GM19324 (cell line): ENCODE measurements around the gene MFSD6.
"Not testable (repeated sequence)": the region's sequence is repeated elsewhere in the genome, so short reads cannot be mapped to it uniquely, and the experiment has no call there.

Source experiments
- ATAC-seq: cut with Tn5 transposase; IDR thresholded peaks from one replicate; pipeline ENCODE4 v1.9.1; 2021; ENCODE audit warnings: mild to moderate bottlenecking, moderate library complexity; ENCODE audit not compliant: unreplicated experiment, low FRiP score

Gene MFSD6

DNA sequence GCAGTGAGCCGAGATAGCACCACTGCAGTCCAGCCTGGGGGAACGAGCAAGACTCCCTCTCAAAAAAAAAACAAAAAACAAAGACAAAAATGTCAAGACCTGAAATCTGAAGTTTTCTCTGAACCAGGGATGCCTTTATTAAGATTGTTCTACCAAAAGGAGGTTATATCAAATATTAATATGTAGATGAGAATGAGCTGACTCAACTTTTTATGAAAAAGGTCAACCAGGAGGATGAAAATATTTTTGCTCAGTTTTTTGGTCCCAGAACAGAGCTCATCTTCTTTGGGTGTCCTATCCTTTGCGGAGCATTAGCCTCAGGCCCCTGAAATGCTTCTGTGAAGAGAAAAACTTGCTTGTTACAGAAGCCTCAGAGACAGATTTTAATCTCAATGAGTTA, 82.3 kb downstream of the MFSD6 start:
- no peak for ATAC-seq

DNA sequence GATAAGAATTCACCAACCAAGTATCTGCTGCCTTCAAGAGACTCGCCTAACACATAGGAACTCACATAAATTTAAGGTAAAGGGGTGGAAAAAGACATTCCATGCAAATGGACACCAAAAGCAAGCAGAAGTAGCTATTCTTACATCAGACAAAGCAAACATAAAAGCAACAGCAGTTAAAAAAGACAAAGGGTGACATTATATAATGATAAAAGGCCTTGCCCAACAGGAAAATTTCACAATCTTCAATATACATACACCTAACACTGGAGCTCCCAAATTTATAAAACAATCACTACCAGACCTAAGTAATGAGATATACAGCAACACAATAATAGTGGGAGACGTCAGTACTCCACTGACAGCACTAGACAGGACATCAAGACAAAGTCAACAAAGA, 84.9 kb downstream of the MFSD6 start:
- ATAC-seq = no peak

DNA sequence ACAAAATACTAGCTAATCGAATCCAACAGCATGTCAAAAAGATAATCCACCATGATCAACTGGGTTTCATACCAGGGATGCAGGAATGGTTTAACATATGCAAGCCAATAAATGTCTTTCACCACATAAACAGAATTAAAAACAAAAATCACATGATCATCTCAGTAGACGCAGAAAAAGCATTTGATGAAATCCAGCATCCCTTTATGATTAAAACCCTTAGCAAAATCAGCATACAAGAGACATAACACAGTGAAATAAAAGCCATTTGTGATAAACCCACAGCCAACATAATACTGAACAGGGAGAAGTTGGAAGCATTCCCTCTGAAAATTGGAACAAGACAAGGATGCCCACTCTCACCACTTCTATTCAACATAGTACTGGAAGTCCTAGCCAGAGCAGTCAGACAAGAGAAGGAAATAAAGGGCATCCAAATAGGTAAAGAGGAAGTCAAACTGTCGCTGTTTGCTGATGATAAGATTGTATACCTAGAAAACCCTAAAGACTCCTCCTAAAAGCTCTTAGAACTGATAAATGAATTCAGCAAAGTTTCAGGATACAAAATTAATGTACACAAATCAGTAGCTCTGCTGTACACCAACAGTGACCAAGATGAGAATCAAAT, 86.6 kb downstream of the MFSD6 start:
- ATAC-seq = not testable (repeated sequence)

DNA sequence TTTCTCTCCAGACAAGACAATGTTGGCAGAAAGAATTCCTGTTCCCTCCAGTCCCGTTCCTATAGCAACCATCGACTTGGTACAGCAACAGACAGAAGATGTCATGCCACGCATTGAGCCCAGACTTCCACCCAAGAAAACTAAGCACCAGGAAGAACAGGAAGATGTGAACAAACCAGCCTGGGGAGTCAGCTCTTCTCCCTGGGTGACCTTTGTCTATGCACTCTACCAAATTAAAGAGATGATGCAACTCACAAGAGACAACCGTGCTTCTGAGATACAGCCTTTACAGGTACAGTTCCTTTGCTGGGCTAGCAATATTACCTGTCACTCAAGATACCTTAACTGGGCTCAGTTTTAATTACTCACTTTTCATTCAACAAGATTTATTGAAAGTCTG, 89.3 kb downstream of the MFSD6 start:
- ATAC-seq = no peak

DNA sequence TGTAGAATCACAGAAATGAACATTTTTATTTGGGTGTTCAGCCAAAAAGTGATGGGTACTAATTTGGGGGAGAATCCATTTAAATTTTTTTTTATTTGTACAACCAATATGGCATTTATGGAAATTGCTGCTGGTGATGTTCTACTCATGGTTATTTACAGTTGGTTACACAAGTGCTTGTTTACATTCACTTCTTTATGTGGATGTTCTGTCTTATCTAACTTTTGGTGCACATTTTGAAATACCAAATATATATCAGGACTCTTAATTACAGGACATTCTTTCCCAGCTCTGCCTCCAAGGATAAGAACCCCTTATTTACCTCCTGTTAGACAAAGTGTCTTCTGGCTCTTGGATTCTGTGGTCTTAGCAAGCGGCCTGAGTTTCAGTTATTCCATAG, 91.1 kb downstream of the MFSD6 start:
- ATAC-seq = no peak

DNA sequence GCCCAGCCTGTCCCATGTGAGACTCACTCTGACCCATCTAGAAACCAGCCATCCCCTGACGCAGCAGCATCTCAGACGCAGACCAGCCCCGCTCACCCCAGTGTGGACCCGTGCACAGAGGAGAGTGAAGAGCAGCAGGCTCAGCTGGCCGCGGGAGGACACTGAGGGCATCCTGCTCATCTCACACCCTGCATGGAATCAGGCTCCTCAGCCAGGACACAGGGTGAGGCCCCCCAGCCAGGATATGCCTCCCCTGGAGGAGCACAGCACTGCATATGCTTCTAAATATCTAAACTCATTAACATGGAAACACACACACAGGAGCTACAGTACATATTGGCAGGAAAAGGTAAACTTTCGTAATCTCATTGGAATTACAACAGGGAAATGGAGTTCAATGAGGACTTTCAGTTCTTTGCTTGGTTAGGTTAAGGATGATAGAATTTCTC, 91.9 kb downstream of the MFSD6 start:
- ATAC-seq = no peak

DNA sequence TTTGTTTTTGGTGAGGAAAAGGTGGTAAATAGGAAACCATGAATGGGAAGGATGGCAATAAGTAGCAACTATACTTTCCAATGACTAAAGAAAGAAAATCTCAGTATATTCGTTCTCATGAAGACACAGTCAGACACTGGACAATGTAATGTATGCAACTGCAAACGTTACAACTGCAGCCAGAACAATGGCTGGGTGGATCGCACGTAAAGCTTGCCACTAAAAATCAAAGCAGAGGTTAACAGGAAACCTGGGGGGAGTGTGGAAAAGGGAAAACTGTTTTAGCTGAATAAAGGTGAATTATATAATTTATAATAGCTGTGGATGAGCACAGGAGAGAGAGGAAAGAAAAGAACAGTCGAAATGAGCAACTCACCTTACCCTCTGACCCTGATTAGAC, 93.1 kb downstream of the MFSD6 start:
- no peak for ATAC-seq

DNA sequence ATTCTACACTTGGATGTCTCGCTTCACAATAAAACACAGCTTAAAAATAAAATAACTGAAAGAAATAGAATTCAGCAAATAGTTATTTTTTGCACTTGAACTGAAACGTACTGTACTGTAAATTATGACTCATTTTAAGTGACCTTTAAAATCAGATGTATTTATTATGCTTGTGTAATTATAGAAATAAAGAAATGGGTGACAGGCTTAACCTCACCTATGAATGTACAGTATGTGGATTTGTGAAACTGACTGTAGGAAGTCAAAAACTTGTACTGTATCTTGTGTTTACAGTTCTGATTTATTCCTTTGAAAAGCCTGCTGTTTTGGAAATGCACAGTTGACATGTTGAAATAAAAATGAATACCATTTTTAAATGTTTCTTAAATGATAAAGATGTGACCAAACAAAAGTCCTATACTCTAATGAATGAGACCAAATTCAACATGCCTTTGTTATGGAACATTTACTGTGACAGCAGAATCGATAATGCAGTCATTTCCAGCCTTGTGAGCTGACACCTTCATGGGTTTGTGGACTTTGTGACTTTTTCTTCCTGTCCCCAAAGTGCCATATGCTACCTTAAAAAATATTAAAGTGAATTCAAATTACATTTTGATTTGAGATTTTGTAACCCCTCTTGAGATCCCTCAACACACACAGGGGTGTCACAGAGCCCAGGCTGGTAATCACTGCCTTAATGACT, 93.7 kb downstream of the MFSD6 start:
- ATAC-seq = no peak

DNA sequence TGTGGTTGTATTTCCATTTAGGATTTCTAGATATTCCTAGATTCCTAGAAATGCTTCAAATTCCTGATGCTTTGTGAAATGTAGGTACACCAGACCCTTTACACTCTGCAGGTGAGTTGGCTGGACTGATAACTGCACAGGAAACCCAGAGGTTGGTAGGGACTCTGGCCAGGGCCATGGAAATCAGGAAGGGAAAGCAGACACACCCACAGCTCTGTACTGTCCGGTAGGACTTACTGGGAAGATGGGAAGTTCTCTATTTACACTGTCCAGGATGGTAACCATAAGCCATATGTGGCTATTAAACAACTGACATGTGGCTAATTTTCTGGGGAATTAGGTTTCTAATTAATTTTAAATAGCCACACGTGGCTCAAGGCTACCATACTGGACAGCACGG, 94.9 kb downstream of the MFSD6 start:
- ATAC-seq = no peak

DNA sequence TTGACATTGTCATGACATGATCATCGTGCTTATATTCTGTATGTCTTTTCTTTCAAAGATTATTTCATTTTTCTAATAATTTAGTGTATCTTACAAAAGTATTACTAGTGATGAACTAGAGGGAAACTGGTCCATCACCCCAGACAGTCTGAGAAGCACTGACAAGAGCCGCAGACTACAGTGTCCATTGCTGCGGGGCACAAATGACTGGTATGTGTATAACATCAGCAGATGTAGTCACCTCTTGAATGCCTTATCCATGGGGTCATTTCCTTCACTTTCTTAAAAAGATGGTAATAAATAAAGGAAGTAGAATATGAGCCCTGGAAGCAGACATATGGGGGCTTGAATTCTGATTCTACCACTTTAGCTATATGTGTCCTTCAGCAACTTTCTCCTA, 96.8 kb downstream of the MFSD6 start:
- ATAC-seq = no peak

DNA sequence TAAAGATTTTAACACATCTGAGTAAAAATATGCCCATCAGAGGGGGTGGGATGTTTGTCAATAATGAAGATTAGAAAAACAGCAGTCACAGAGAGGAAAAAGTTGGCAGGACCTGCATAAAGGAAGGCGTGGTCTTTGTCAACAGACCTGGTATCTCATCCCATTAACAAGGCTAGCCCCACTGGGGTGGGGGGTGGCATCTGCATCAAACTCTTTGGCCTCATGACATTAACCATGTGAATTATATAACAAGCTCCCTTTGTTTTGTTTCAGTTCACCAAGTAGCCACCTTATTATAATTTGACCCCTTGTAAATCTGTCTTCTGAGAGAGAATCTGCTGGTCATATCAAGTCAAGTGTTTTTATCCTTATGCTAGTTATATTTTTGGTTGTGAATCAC, 97.5 kb downstream of the MFSD6 start:
- no peak for ATAC-seq

DNA sequence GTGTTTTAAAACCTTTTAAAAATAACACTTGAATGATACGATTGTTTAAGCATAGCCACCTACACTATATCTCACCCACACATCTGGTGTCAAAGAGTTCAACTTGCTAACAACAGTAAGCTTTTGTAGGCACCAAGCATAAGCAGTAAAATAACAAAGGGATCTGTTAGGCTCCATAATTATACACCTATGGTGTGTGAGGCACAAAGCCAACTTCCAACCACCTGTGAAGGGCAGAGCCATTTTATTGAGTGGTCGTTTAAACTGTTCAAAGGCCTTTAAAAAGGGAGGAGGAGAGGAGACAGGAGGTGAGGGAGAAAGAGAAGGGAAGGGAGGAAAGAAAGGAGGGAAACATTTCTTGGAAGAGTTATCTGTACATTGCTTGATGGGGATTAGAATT, 98.5 kb downstream of the MFSD6 start:
- no peak for ATAC-seq

DNA sequence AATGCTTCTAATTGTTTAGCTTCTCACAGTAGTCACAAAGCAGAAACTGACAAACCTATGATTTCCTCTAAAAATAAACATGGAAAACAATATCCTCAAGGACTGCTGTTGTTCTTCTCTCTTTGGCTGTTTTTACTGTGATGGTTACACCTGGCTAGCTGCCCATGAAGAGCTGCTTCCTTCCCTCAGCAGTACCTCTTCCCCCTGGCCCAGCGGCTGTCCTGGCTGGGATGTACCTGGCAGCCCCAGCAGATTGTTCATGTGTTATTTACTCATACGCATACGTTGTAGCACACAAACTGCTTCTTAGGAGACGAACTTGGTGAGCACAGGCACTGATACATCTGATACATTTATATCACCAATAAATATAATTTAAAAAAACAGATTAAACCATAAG, 99.0 kb downstream of the MFSD6 start:
- no peak for ATAC-seq

DNA sequence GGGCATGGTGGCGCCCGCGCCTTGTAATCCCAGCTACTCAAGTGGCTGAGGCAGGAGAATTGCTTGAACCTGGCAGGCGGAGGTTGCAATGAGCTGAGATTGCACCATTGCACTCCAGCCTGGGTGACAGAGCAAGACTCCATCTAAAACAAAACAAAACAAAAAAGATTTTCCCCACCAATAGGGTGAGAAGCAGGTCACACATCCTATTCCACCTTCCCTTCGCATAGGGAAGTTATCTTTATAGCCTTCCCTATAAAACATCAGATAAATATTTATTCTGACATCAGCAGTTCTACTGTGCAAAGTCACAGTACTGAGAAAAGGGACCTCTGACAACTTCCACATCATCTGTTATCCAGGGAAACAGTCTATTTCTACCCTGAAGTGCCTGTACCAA, 101.7 kb downstream of the MFSD6 start:
- not testable (repeated sequence) for ATAC-seq

DNA sequence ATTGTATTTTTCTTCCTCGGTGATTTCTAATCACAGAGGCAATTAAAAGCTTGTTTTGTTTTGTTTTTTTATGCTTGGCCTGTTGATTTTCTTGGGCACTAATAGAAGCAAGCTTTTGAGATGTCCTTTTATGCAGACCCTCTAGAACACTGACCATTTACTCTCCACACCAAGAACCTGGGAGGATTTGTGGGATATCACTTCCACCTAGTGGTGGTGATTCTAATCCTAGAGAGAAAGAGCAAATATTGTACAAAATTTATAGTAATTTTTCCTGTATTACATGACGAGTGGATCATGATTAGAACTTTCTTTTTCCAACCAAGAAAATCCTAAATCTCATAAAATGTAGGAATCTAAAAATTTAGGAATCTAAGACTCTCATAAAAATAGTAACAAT, 102.9 kb downstream of the MFSD6 start:
- no peak for ATAC-seq

DNA sequence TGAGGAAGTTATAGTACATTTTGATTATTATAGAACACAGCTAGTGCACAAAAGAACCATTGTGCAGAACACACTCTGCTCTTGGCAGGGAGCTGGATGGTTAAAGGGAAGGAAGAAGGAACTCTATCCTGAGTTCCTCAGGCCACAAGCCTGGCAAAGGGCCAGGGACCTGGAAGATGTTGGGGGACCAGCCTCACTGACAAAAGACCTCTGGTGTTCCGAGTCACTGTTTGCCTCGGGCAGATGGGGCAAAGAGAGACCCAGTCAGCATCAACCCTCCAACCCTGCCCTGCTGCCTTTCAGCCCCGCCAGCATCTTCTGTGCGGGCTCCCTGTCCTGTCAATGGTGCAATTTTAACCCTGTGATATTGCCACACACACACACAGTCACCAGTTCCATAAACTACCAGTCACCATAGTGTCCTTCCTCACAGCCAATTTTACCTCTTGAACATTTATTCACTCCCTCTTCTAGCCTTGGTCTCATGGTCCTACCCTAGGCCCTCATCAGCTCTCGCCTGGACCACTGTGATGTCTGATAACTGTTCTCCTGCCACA, 104.5 kb downstream of the MFSD6 start:
- no peak for ATAC-seq

DNA sequence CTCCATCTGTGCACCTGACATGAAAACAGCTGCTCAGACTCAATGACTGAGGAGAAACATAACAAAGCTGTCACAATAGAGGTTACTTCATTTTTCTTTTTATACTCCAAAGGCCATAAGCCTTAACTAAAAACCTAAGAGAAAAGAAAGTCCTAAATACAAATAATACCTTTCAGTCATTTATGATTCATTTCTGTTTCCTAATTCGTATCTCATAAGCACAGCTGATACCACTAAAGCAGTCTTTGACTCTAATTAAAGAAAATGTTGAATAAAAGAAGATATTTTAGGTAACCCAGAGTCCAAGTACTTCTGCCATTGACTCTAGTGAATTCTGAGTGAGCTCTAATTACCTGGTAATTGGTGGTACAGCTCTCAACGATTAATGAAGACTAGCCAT, 105.7 kb downstream of the MFSD6 start:
- ATAC-seq = no peak

DNA sequence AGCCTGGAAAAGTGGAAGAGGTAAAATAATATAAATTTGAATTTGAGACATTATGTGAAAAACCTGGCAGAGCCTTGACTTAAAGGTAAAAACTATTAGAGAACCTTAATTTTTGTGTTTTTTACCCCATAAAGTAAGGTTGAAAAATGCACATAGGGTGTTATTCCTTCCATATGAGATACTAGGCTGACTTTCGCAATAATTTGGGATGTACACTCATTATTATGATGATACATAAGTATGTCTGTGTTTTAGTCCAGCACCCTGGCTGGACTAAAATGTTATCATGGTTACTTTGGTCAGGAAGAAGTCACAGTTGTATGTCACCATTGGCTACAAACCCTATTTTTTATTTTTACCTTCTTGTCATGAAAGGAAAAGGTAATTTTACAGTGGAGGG, 106.5 kb downstream of the MFSD6 start:
- ATAC-seq = no peak

DNA sequence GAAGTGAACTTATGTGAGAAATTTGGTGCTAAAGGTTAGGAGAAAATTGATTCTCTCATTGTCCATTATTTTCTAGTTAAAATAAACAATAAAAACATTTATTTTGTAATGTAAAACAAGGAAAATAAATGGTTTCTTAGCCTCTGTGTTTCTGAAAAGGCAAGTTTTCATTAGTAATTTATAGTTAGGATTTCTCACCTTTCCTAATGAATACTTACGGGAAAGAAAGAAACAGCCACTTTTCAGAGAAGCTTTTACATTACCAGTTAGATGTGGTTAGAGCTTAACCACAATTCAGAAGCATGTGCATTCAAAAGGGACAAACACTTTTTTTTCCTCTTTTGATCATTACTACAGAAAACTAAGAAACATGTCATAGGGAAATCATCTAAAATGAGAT, 107.5 kb downstream of the MFSD6 start:
- no peak for ATAC-seq

DNA sequence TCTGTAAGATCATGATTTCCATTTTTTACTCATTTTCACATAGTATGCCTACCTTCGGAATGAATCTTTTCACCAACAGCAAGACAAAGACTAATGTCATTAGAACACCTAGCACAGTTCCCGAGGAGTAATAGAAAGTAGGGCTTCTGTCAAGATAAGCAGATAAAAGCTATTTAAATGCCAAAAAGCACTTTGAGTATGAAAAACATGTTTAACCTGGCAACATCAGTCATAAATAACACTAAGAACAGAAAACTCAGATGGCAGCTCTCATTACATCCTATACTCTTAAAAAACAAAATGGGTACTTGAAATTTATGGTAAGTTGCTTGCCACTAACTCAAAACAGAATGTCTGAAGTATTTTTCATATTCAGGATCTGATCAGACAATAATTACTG, 109.3 kb downstream of the MFSD6 start:
- ATAC-seq = no peak

DNA sequence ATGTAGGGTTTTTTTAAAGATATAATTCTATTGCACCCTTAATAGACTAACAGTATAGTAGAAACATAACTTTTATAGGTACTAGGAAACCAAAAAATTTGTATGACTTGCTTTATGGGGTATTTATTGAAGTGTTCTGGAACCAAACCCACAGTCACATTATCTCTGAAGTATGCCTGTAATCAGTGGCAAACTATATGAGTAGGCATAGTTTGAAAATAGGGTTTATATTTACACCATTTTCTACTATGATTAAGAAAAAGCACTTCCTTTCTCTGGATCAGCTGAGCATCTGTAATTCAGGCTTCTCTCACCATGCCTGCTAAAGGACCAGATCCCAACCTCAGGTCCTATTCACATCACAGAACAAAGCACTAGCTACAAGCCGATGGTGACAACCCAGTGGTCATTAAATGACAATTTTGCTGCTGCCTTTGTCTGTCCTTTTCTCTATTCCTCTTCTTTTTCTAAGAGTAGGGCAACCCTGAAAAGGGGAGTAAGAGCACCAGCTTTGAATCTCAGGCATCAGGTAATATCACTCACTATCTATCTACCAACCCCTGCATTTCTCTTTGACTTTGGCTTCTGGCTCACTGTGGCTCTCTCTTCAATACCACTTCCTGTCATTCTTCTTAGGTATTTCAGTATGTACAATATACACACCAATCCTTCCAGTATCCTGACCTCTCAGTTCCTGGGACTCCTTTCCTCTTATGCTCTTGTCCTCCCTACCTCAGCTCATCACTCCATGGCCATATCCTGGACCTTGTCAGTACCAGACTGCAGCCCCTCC, 112.0 kb downstream of the MFSD6 start:
- ATAC-seq = no peak
